Measurements from ENCODE around the gene STRIP1. TPM values are rescaled to one million over a fixed set of nuclear protein-coding genes. Genes with fewer than 3 reads are reported as not detected.

STRIP1 gene, protein sequence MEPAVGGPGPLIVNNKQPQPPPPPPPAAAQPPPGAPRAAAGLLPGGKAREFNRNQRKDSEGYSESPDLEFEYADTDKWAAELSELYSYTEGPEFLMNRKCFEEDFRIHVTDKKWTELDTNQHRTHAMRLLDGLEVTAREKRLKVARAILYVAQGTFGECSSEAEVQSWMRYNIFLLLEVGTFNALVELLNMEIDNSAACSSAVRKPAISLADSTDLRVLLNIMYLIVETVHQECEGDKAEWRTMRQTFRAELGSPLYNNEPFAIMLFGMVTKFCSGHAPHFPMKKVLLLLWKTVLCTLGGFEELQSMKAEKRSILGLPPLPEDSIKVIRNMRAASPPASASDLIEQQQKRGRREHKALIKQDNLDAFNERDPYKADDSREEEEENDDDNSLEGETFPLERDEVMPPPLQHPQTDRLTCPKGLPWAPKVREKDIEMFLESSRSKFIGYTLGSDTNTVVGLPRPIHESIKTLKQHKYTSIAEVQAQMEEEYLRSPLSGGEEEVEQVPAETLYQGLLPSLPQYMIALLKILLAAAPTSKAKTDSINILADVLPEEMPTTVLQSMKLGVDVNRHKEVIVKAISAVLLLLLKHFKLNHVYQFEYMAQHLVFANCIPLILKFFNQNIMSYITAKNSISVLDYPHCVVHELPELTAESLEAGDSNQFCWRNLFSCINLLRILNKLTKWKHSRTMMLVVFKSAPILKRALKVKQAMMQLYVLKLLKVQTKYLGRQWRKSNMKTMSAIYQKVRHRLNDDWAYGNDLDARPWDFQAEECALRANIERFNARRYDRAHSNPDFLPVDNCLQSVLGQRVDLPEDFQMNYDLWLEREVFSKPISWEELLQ
- total RNA-seq (10 to 100 TPM; 75.7 to 86.5 TPM), polyA plus RNA-seq (10 to 100 TPM; 17.8 to 26.8 (median 18.7) TPM), total RNA-seq (92.3 to 131 (median 112) reads per million in 6 experiments)

DNA sequence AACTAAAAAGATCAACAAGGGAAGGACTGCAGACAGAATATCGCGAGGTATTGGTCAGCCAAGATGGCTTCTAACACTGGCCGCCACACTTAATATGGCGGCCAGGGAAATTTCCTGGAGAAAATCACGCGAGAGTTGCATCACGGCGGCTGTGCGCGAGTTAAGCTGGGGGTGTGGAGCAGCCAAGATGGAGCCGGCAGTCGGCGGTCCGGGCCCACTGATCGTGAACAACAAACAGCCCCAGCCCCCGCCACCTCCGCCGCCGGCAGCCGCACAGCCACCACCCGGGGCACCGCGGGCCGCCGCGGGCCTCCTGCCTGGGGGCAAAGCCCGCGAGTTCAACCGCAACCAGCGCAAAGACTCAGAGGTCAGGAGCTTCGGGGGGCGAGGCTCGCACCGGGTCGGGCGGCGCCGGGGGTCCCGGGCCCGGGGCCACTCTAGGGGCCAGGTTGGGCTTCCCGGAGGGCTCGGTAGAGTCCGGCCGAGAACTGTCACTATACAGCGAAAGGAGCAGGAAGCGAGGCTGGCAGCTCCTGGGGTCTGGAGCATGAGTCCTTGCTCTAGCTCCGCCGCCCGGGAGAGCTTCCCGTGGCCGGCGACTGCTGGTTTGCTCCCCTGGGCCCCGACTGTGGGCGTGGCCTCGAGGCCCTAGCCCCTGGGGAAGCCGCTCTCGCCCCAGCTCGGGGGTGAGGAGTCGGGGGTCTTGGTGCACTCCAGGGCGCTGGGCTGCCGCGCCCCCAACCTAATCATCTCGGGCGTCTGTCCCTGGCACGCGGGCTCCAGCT is at the start of gene STRIP1:
Gene STRIP1 (plus strand): TSS at position 174 of the 785 bp plus-strand sequence. CDS start 14 bp downstream, at position 188.
- ATAC-seq (peak; percentile 94 to 96), DNase-seq (peak; percentile 83 to 97 (median 93))
- POLR2A ChIA-PET: interaction anchor here (0.5 to 2.5 kb wide), 13 partner anchors 9 to 609 kb away, joined by 3 to 31 read pairs (median 4); partner anchors contain the start of genes AHCYL1, GNAI3 and RBM15
- no peaks in the 10 kb centered on the region for H3K9me3 Mint-ChIP-seq
- H3K36me3 Mint-ChIP-seq: peaks cover 0 to 19% (median 12%) of the 10 kb centered on the region in 3 donors
- no peaks in the 10 kb centered on the region for H3K27me3 Mint-ChIP-seq
- H3K4me3 Mint-ChIP-seq: peak within 1 kb of the TSS; percentile 77 to 98 (median 96)
- peak within 1 kb of the TSS; percentile 88 to 98 (median 97) for H3K27ac Mint-ChIP-seq
- peaks cover 11 to 61% (median 41%) of the 10 kb centered on the region in 4 donors for H3K4me1 Mint-ChIP-seq

DNA sequence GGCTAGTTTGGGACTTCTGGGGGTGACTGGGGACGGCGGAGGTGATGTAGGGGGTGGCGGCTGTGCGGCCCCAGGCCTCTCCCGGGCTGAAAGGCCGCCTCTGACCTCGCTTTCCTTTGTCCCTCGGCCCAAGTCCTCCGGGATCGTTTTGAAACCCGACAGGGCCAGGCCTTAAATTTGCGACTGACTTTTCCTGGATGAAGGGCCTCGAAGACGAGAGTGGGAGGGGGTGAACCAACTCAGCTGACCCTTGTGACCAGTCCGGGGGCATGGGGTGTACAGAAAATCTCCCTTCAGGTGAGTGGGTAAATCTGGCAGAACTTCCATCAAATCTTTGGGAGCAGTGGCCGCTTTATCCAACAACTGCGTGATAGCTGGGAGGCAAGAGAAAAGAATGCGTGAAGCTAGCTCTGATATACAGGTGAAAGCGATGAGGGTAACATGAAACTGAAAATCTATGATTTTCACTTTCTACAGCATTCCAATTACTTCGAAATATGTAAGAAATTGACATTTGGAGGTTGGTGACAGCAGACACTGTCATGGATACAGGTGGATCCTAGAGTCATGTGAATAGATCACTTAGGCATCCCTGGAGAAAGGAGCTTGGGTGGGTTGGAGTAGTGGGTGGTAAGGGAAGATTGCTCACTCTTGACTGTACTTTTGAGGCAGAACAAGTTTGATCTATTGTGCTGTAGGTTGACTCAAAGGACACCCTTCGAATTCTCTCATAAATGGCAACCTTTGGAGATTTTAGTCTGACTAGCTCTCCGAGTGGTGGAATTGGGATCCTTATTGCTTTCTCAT is 49.0 kb upstream of the STRIP1 start:
- Mint-ChIP-seq H3K27ac (peak overlapping the region; percentile 74 to 100 (median 98)), H3K36me3 (peaks cover 0 to 11% (median 0%) of the 10 kb centered on the region in 3 donors), H3K4me3 (peak overlapping the region; percentile 96 to 99 (median 98)), H3K9me3 (no peaks in the 10 kb centered on the region), H3K27me3 (no peaks in the 10 kb centered on the region), H3K4me1 (peaks cover 22 to 56% (median 50%) of the 10 kb centered on the region in 4 donors)
- DNase-seq (peak in 2 of 10 donors; percentile 5 to 9), ATAC-seq (no peak)
- POLR2A ChIA-PET: interaction anchor here (0.6 to 3.9 kb wide), 13 partner anchors 9 to 502 kb away, joined by 3 to 32 read pairs (median 4); partner anchors contain the start of genes AMPD2, ATXN7L2, GNAI3 and GNAT2

DNA sequence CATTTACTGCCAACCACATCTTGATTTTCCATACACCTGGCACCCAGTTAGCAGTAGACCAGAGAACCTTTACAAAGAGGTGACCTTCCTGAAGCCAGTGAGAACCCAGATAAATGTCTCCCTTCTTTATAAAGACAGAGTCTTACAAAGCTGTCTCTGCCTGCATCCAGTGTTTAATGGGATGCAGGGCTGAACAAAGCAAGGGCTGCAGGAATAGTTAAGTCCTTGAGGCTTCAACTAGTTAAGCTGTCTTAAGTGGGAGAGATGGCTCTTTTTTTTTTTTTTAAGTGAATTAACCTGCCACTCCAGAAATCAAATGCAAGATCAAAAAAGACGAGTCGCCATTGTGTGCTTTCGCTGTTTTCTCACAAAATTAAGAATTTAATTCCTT is 48.4 kb upstream of the STRIP1 start:
- H3K27ac Mint-ChIP-seq: peak overlapping the region; percentile 47 to 100 (median 98)
- ATAC-seq (no peak), DNase-seq (no peak)
- H3K9me3 Mint-ChIP-seq: no peaks in the 10 kb centered on the region
- H3K4me1 Mint-ChIP-seq: peaks cover 22 to 61% (median 53%) of the 10 kb centered on the region in 4 donors
- POLR2A ChIA-PET: interaction anchor here (0.9 to 3.9 kb wide), 5 partner anchors 18 to 437 kb away, joined by 3 to 32 read pairs (median 5); partner anchors contain the start of gene GNAI3
- peak overlapping the region; percentile 96 to 99 (median 98) for H3K4me3 Mint-ChIP-seq
- H3K27me3 Mint-ChIP-seq: no peaks in the 10 kb centered on the region
- peaks cover 0 to 13% (median 0%) of the 10 kb centered on the region in 3 donors for H3K36me3 Mint-ChIP-seq

DNA sequence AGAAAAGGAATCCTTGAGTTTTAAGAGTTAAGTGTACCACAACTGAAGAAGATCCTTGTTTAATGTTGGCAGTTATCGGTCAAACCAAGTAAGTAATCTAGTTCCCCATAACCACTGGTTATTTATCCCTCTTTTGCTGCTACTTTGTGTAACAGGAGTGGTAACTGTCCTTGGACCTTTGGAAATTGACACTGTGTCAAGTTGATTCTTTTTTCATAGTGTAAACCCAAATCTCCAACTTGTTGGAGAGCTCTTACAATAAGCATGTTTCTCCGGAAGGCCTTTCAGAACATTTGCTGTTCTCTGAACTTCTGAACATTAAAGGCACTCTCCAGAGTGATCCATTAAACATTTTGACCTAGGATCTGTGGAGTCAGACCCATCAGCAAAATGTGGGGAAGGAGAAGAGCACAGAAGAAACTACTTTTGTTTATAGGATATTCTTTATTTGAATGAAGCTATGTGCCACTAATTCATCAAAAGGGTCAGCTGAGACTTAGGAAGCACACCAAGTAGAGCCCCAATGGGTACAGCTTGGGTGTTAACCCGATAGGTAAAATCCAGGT is 46.0 kb upstream of the STRIP1 start:
- H3K4me3 Mint-ChIP-seq: no peak overlapping the region
- no peak for DNase-seq
- peaks cover 0 to 13% (median 2%) of the 10 kb centered on the region in 3 donors for H3K36me3 Mint-ChIP-seq
- no peak for ATAC-seq
- H3K4me1 Mint-ChIP-seq: peaks cover 26 to 74% (median 60%) of the 10 kb centered on the region in 4 donors
- no peaks in the 10 kb centered on the region for H3K27me3 Mint-ChIP-seq
- H3K9me3 Mint-ChIP-seq: no peaks in the 10 kb centered on the region
- POLR2A ChIA-PET: no interaction called here
- peak overlapping the region in 2 of 10 donors; percentile 52 to 66 for H3K27ac Mint-ChIP-seq

DNA sequence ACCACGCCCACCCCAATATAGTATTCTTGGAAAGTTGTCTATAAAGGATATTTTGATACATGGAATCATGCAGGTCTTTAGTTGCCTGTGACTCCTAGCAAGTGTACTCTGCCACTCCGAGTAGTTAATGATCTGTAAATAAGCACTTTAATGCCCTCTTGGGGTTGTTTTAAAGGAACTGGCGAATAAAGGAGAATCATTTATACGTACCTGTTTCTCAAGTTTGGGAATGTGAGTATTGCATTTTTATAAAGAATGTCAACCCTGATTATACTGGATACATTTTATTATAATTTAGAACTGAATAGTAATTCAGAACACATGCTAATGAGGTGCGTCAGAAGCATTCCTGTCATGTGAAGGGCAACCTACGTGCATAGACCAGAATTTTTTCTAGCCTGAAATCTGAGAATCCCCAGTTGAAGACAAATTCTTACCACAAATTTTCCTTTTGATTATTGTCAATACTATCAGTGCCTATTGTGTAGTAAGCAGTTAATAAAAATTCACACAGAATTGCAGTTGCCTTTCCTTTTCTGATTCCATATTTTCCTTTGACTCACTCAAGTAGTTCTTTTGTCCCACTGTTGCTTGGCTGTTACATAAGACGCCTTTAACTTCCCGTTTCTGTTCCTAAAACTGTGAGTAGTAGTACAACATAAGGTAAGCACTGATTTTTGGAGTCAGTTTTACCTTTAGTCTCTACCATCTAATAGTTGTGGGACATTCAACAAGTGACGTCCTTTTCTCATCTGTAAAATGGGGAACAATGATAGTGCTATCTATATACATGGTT is 44.7 kb upstream of the STRIP1 start:
- DNase-seq (no peak), ATAC-seq (no peak)
- H3K4me1 Mint-ChIP-seq: peaks cover 26 to 74% (median 57%) of the 10 kb centered on the region in 4 donors

DNA sequence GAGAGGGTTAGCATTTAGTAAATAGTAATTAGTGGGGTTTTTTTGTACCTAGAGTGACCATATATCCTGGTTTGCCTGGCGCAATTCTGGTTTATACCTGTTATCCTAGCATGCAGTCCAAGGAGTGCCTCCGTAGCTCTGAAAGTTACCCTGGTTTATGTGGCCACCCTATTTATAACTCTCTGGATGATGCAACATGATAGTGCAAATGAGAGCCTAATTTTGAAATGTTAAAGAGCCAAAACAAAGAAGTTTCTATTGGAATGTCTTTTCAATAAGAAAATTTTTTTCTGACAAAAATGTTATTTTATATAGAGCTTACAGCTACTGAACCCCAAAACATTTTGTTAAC is 44.1 kb upstream of the STRIP1 start:
- H3K4me1 Mint-ChIP-seq: peaks cover 24 to 70% (median 56%) of the 10 kb centered on the region in 4 donors
- no peaks in the 10 kb centered on the region for H3K9me3 Mint-ChIP-seq
- POLR2A ChIA-PET: no interaction called here
- ATAC-seq (no peak), DNase-seq (no peak)
- H3K36me3 Mint-ChIP-seq: peaks cover 0 to 21% (median 2%) of the 10 kb centered on the region in 3 donors
- no peaks in the 10 kb centered on the region for H3K27me3 Mint-ChIP-seq
- H3K27ac Mint-ChIP-seq: no peak overlapping the region
- no peak overlapping the region for H3K4me3 Mint-ChIP-seq

More for the DNA sequence above, 44.7 kb upstream of the STRIP1 start:
- Mint-ChIP-seq H3K4me3 (no peak overlapping the region), H3K27ac (no peak overlapping the region), H3K36me3 (peaks cover 0 to 21% (median 2%) of the 10 kb centered on the region in 3 donors), H3K9me3 (no peaks in the 10 kb centered on the region), H3K27me3 (no peaks in the 10 kb centered on the region)
- POLR2A ChIA-PET: no interaction called here

DNA sequence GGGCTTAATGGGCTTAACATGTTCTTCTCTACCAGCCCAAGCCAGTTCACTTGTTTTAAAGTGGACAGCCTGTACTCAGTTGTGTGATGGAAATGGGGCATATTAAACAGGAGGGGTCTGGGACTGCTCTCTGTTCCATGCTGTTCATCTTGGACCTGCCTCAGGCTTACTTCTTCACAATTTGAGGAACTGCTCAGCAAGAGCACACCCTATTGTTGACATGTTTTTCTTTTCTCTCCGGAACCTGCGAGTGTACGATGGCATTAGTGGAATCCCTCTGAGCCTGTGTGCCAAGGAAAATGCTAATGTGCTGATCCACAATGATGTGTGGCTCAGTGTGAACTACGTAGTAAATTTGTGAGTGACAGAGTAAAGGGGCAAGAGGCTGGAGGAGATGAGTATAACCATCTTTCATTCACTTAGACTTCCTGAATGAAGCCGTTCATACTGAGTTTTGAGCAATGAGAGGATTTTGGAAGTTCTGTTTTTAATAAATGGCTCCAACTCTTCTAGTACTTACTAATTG is 43.0 kb upstream of the STRIP1 start:
- Mint-ChIP-seq H3K9me3 (no peaks in the 10 kb centered on the region), H3K36me3 (peaks cover 0 to 32% (median 8%) of the 10 kb centered on the region in 3 donors), H3K27ac (peak overlapping the region in 1 of 10 donors; percentile 48), H3K4me3 (no peak overlapping the region), H3K27me3 (no peaks in the 10 kb centered on the region), H3K4me1 (peaks cover 16 to 58% (median 46%) of the 10 kb centered on the region in 4 donors)
- POLR2A ChIA-PET: no interaction called here
- ATAC-seq (no peak), DNase-seq (no peak)

DNA sequence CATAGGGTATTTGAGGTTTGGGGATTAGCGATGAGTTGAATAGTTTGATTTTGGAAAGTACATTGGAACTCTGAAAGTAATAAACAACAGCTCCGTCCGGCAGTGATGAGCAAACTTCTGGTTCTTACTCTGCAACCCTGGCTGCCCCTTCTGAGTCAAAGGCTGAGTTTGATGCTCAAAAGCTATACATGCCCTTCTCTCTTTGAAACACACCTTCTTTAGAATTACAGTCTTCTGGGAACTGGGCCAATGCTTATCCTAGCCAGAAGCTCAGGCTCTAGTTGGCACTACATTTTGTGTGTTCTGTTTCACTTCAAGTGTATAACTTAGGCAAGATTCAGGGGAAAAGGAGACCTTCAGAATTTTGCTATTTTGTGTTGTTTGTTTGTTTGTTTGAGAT is 40.5 kb upstream of the STRIP1 start:
- ATAC-seq (no peak), DNase-seq (no peak)
- peaks cover 6 to 44% (median 28%) of the 10 kb centered on the region in 4 donors for H3K4me1 Mint-ChIP-seq
- H3K27ac Mint-ChIP-seq: peak overlapping the region in 1 of 10 donors; percentile 37
- H3K4me3 Mint-ChIP-seq: no peak overlapping the region
- H3K27me3 Mint-ChIP-seq: no peaks in the 10 kb centered on the region
- no peaks in the 10 kb centered on the region for H3K9me3 Mint-ChIP-seq
- H3K36me3 Mint-ChIP-seq: peaks cover 0 to 27% (median 12%) of the 10 kb centered on the region in 3 donors
- POLR2A ChIA-PET: interaction anchor here (0.6 to 1.4 kb wide), 2 partner anchors 9 to 379 kb away, joined by 4 read pairs; partner anchors contain the start of gene AHCYL1

DNA sequence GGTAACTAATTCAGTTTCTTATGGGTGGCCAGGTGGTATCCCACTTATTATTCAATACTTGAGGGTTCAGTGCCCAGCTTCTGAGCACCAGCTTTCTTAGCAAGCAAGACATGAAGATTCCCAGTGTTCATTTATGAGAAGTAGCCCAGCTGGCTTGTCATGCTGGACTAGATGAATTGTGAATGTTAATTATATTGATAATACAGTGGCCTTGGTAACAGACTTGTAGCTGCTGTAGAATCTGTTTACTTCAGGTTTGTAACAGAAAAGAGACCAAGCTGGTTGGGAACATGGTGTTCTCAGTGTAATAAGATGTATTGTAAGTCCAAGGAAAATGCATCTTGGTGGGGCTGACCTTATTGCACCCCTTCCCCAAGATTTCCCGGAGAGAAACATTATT is 39.8 kb upstream of the STRIP1 start:
- H3K4me3 Mint-ChIP-seq: no peak overlapping the region
- POLR2A ChIA-PET: interaction anchor here (1.4 kb wide), 1 partner anchor 10 kb away, joined by 4 read pairs; the partner anchor contains the start of gene AHCYL1
- no peaks in the 10 kb centered on the region for H3K27me3 Mint-ChIP-seq

DNA sequence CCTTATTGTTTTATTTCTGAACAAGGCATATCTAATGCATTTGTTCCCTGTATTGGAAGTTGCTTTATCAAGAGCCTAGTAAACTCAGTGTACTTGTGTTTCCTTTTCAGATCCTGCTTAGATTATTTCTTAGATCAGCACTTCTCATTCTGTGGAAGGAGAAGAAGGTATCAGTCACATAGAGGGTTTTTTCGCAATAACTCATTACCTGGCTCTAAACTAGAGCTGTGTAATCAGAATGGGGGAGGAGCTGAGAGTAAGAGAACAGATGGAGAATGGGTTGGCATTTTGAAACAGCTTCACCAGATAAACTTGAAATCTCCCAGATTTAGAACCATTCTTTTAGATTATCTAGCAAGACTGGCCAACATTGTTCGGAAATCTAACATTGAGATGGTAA is 38.9 kb upstream of the STRIP1 start:
- H3K4me1 Mint-ChIP-seq: peaks cover 7 to 32% (median 20%) of the 10 kb centered on the region in 4 donors
- peaks cover 0 to 21% (median 12%) of the 10 kb centered on the region in 3 donors for H3K36me3 Mint-ChIP-seq
- POLR2A ChIA-PET: no interaction called here
- H3K4me3 Mint-ChIP-seq: no peak overlapping the region
- no peak overlapping the region for H3K27ac Mint-ChIP-seq
- DNase-seq: no peak
- H3K9me3 Mint-ChIP-seq: no peaks in the 10 kb centered on the region
- ATAC-seq: no peak
- H3K27me3 Mint-ChIP-seq: no peaks in the 10 kb centered on the region

More for the DNA sequence above, 39.8 kb upstream of the STRIP1 start:
- DNase-seq: no peak
- no peak for ATAC-seq
- H3K36me3 Mint-ChIP-seq: peaks cover 0 to 27% (median 12%) of the 10 kb centered on the region in 3 donors
- H3K9me3 Mint-ChIP-seq: no peaks in the 10 kb centered on the region
- H3K27ac Mint-ChIP-seq: peak overlapping the region in 1 of 10 donors; percentile 37
- H3K4me1 Mint-ChIP-seq: peaks cover 7 to 38% (median 26%) of the 10 kb centered on the region in 4 donors
